Progenitor cell of endocrine pancreas (in vitro differentiated cells): ENCODE results near the gene FAM186B. TPM values are rescaled to one million over a fixed set of nuclear protein-coding genes. Genes with fewer than 3 reads are reported as not detected.

ENCODE experiments used
- DNase-seq: peaks from one replicate; pipeline ENCODE4 v3.0.0; 2021; ENCODE audit warnings: low spot score; ENCODE audit not compliant: unreplicated experiment
- H3K27ac Mint-ChIP-seq: 2 replicates; pipeline ENCODE4 v1.8.0; 2021; ENCODE audit warnings: mild to moderate bottlenecking, moderate library complexity, mixed read lengths
- H3K27me3 Mint-ChIP-seq: 2 replicates; pipeline ENCODE4 v1.8.0; 2021; ENCODE audit warnings: mixed read lengths
- H3K36me3 Mint-ChIP-seq: 2 replicates; pipeline ENCODE4 v1.8.0; 2022; ENCODE audit warnings: mixed read lengths; ENCODE audit not compliant: insufficient read depth
- H3K4me1 Mint-ChIP-seq: 2 replicates; pipeline ENCODE4 v1.8.0; 2021; ENCODE audit warnings: low read depth, mixed read lengths
- H3K4me3 Mint-ChIP-seq: 2 replicates; pipeline ENCODE4 v1.8.0; 2021; ENCODE audit warnings: low read depth, mild to moderate bottlenecking, moderate library complexity, mixed read lengths
- H3K9me3 Mint-ChIP-seq: 2 replicates; pipeline ENCODE4 v1.8.0; 2021; ENCODE audit warnings: low read depth, mixed read lengths
- CTCF ChIP-seq: fragments of 200-600 bp; sonication (generic); IDR thresholded peaks from one replicate; pipeline ENCODE4 v1.5.0; 2021; ENCODE audit warnings: antibody characterized with exemption, mild to moderate bottlenecking; ENCODE audit not compliant: unreplicated experiment
- total RNA-seq: library from RNA; stranded (reverse); gene quantifications from 2 replicates; pipeline ENCODE4 v1.2.1, GENCODE V29; 2021

The FAM186B gene
- total RNA-seq, 1 donor from 2014 or later, result 0.24 TPM

- peaks cover 9% of the 10 kb centered on the region for H3K4me1 Mint-ChIP-seq
- no peaks in the 10 kb centered on the region for H3K9me3 Mint-ChIP-seq
- no peak for DNase-seq
- H3K36me3 Mint-ChIP-seq, result peaks cover 17% of the 10 kb centered on the region
- TF ChIP-seq CTCF, result no peak
- no peak overlapping the region for H3K27ac Mint-ChIP-seq
- no peaks in the 10 kb centered on the region for H3K27me3 Mint-ChIP-seq
- no peak overlapping the region for H3K4me3 Mint-ChIP-seq
Observed at GRCh38 chr12:49558526-49558925, 46.9 kb downstream of the FAM186B start.

DNA sequence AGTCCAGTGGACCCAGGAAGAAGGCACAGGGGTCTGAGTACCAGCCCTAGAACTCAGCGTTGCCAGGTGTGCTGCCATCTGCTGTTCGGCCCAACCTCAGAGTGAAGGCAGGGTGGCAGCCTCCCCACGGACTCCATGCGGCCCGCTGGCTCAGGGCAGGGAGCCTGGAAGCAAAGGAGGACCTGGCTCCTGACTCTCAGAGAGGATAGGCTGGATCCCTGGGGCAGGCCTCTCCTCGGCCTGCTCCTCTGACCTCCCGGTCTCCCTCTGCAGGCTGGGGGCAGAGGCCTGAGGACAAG is 47.6 kb downstream of the FAM186B start:
- no peaks in the 10 kb centered on the region for H3K9me3 Mint-ChIP-seq
- H3K4me1 Mint-ChIP-seq, result peaks cover 13% of the 10 kb centered on the region
- no peak overlapping the region for H3K4me3 Mint-ChIP-seq
- peak; percentile 14 for TF ChIP-seq CTCF
- no peak overlapping the region for H3K27ac Mint-ChIP-seq
- no peaks in the 10 kb centered on the region for H3K27me3 Mint-ChIP-seq
- H3K36me3 Mint-ChIP-seq, result peaks cover 17% of the 10 kb centered on the region
- no peak for DNase-seq

DNA sequence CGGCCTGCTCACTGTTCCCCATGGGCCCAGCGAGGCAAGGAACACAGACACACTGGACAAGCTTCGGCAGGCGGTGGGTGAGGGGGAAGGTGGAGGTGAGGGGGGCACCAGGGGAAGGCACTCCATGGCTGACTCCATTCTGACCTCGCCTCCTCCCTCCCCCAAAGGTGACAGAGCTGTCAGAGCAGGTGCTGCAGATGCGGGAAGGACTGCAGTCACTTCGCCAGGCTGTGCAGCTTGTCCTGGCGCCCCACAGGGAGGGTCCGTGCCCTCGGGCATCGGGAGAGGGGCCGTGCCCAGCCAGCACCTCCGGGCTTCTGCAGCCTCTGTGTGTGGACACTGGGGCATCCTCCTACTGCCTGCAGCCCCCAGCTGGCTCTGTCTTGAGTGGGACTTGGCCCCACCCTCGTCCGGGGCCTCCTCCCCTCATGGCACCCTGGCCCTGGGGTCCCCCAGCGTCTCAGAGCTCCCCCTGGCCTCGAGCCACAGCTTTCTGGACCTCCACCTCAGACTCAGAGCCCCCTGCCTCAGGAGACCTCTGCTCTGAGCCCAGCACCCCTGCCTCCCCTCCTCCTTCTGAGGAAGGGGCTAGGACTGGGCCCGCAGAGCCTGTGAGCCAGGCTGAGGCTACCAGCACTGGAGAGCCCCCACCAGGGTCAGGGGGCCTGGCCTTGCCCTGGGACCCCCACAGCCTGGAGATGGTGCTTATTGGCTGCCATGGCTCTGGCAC is 48.1 kb downstream of the FAM186B start:
- no peak for DNase-seq
- TF ChIP-seq CTCF, result no peak
- no peak overlapping the region for H3K27ac Mint-ChIP-seq
- no peaks in the 10 kb centered on the region for H3K27me3 Mint-ChIP-seq
- no peaks in the 10 kb centered on the region for H3K9me3 Mint-ChIP-seq
- no peak overlapping the region for H3K4me3 Mint-ChIP-seq
- H3K36me3 Mint-ChIP-seq, result peaks cover 15% of the 10 kb centered on the region
- H3K4me1 Mint-ChIP-seq, result peaks cover 17% of the 10 kb centered on the region

- H3K27me3 Mint-ChIP-seq, result no peaks in the 10 kb centered on the region
- H3K4me3 Mint-ChIP-seq, result no peak overlapping the region
- H3K9me3 Mint-ChIP-seq, result no peaks in the 10 kb centered on the region
- peaks cover 13% of the 10 kb centered on the region for H3K36me3 Mint-ChIP-seq
- no peak for TF ChIP-seq CTCF
- no peak for DNase-seq
- H3K27ac Mint-ChIP-seq, result no peak overlapping the region
- H3K4me1 Mint-ChIP-seq, result peaks cover 20% of the 10 kb centered on the region
Observed at GRCh38 chr12:49556391-49557186, 48.9 kb downstream of the FAM186B start.

DNA sequence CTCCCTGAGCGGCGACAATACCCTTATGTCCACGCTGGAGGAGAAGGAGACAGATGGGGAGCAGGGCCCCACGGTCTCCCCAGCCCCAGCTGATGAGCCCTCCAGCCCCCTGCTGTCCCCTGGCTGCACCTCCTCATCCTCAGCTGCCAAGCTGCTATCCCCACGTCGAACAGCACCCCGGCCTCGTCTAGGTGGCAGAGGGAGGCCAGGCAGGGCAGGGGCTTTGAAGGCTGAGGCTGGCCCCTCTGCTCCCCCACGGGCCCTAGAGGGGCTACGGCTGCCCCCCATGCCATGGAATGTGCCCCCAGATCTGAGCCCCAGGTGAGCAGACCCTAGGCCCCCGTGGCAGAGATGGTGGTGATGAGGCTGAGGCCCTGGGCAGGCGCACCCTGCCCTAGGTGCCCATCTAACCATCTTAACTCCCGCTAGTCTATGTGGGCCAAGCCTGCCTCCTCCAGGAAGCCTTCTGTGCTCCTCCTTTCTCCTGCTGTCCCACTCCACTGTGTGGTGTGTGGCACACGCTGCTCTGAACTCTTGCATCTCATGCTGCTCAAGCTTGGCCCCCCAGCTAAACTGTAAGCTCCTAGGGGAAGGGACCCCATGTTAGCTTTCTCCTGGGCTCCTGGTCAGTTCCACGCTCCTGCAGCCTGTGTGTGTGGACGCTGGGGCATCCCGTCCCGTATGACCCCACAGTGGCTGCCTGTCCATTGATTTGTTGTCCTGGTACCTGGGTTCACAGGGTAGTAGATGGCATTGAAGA is 49.6 kb downstream of the FAM186B start:
- Mint-ChIP-seq H3K9me3 (no peaks in the 10 kb centered on the region), H3K27me3 (no peaks in the 10 kb centered on the region), H3K4me3 (no peak overlapping the region), H3K27ac (no peak overlapping the region), H3K4me1 (peaks cover 23% of the 10 kb centered on the region), H3K36me3 (peaks cover 13% of the 10 kb centered on the region)
- DNase-seq, result no peak
- no peak for TF ChIP-seq CTCF
